IgD-negative memory B cell (primary cell): ENCODE measurements around the gene EPHA7. TPM values are rescaled to one million over a fixed set of nuclear protein-coding genes. Genes with fewer than 3 reads are reported as not detected.

Source experiments
- H3K27ac Mint-ChIP-seq, 3 donors: one replicate each; pipeline ENCODE4 v1.8.0; 2020 to 2022; ENCODE audit warnings: mild to moderate bottlenecking in 3 of 3, mixed read lengths in 3 of 3, moderate library complexity in 1 of 3
- H3K27me3 Mint-ChIP-seq: one replicate; pipeline ENCODE4 v1.8.0; 2021; ENCODE audit warnings: mixed read lengths
- H3K36me3 Mint-ChIP-seq: one replicate; pipeline ENCODE4 v1.8.0; 2020; ENCODE audit warnings: mild to moderate bottlenecking, mixed read lengths
- H3K4me1 Mint-ChIP-seq, 3 donors: one replicate each; pipeline ENCODE4 v1.8.0; 2020 to 2022; ENCODE audit warnings: mixed read lengths in 3 of 3, mild to moderate bottlenecking in 1 of 3
- H3K4me3 Mint-ChIP-seq, 4 donors: one replicate each; pipeline ENCODE4 v1.8.0; 2020 to 2022; ENCODE audit warnings: mild to moderate bottlenecking in 4 of 4, mixed read lengths in 4 of 4, moderate library complexity in 3 of 4
- H3K9me3 Mint-ChIP-seq, 3 donors: one replicate each; pipeline ENCODE4 v1.8.0; 2020 to 2021; ENCODE audit warnings: mixed read lengths in 3 of 3, mild to moderate bottlenecking in 1 of 3
- polyA plus RNA-seq: library from polyadenylated mRNA; unstranded; fragments of 300-500 nt; fragmentation: Illumina TruSeq; gene quantifications from one replicate; pipeline ENCODE4 v1.2.3, GENCODE V29; 2021

The EPHA7 gene
- polyA plus RNA-seq, 1 donor from 2014 or later = not detected

GRCh38 chr6:93416571-93417420 lies 2.6 kb downstream of the EPHA7 start:
- peak overlapping the region in 3 of 4 donors; percentile 7 to 66 (median 38) for H3K4me3 Mint-ChIP-seq
- H3K27me3 Mint-ChIP-seq = peaks cover 40% of the 10 kb centered on the region
- H3K27ac Mint-ChIP-seq = peak overlapping the region in 1 of 3 donors; percentile 2
- H3K4me1 Mint-ChIP-seq = peaks cover 6 to 13% (median 9%) of the 10 kb centered on the region in 3 donors
- peaks cover 0 to 3% (median 0%) of the 10 kb centered on the region in 3 donors for H3K9me3 Mint-ChIP-seq
- peaks cover 4% of the 10 kb centered on the region for H3K36me3 Mint-ChIP-seq

GRCh38 chr6:93413190-93413589 lies 6.2 kb downstream of the EPHA7 start:
- peaks cover 0 to 3% (median 0%) of the 10 kb centered on the region in 3 donors for H3K9me3 Mint-ChIP-seq
- H3K36me3 Mint-ChIP-seq = peaks cover 1% of the 10 kb centered on the region

DNA sequence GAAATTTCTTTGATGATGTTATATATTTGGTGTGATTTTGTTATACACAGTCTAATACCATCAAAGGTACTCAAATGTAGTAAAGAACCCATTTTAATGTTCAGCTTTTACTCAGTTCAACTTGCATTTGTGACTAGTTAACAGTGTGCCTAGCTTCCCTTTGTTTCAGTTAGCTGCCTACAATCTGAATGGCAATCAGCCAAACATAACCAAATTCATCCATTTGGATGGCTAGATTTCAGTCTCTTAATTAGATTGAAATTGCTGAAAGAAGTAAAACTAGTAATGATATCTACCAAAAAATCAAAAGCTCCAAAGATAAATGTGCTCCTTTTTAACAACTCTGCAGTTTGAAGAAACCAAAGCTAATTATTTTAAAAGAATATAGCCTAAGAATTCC lies 6.9 kb downstream of the EPHA7 start:
- Mint-ChIP-seq H3K4me1 (peaks cover 1 to 3% (median 3%) of the 10 kb centered on the region in 3 donors), H3K9me3 (peaks cover 0 to under 1% (median 0%) of the 10 kb centered on the region in 3 donors)

More at GRCh38 chr6:93413190-93413589, 6.2 kb downstream of the EPHA7 start:
- Mint-ChIP-seq H3K27me3 (peaks cover 21% of the 10 kb centered on the region), H3K4me3 (no peak overlapping the region), H3K4me1 (peaks cover 4 to 6% (median 6%) of the 10 kb centered on the region in 3 donors), H3K27ac (no peak overlapping the region)

DNA sequence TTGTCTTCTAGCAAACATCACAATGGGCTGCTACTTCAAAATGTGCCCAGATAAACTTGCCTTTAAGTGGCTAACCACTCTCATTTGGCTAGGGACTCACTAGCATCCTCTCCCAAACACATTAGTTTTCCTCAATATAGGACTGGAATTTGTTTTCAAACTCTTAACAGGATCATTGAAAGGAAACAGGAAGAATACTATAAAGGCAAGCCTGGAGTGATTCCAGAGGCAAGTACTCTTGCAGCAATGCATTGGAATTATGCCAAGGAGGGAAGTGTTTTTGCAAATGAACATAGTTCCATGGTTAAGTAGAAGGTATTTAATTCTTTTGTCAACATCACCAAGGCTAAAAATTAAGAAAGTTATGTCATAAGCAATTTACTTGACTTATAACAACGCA lies 12.2 kb downstream of the EPHA7 start:
- Mint-ChIP-seq H3K9me3 (no peaks in the 10 kb centered on the region), H3K4me3 (no peak overlapping the region)

More for the DNA sequence above, 6.9 kb downstream of the EPHA7 start:
- Mint-ChIP-seq H3K27me3 (peaks cover 14% of the 10 kb centered on the region), H3K4me3 (no peak overlapping the region), H3K36me3 (no peaks in the 10 kb centered on the region), H3K27ac (no peak overlapping the region)

GRCh38 chr6:93403390-93403789 lies 16.0 kb downstream of the EPHA7 start:
- Mint-ChIP-seq H3K9me3 (peaks cover 0 to 3% (median 0%) of the 10 kb centered on the region in 3 donors), H3K36me3 (no peaks in the 10 kb centered on the region)

More for the DNA sequence above, 12.2 kb downstream of the EPHA7 start:
- Mint-ChIP-seq H3K27me3 (no peaks in the 10 kb centered on the region), H3K36me3 (no peaks in the 10 kb centered on the region), H3K27ac (no peak overlapping the region), H3K4me1 (no peaks in the 10 kb centered on the region)

DNA sequence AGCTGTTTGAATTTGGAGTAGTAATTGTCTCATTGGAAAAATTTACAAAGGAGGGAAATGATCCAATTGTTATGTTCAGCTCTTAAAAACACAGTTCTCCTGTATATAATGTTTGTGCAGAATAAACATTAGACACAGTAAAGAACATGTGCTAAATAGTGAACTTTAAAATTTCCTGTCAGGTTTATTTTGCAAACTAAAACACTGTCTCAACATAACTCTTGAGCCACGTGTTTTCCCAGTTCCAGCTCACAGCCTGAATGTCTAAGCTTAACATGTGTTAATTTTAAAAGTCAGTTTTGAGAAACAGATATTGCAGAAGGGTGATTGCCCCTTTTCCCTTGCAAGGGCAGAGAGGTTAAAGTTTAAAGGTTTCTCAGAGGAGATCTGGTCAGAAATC lies 20.6 kb downstream of the EPHA7 start:
- H3K4me1 Mint-ChIP-seq = no peaks in the 10 kb centered on the region
- H3K4me3 Mint-ChIP-seq = no peak overlapping the region
- H3K27ac Mint-ChIP-seq = no peak overlapping the region
- H3K27me3 Mint-ChIP-seq = no peaks in the 10 kb centered on the region
- peaks cover 0 to 4% (median 3%) of the 10 kb centered on the region in 3 donors for H3K9me3 Mint-ChIP-seq
- H3K36me3 Mint-ChIP-seq = no peaks in the 10 kb centered on the region

More at GRCh38 chr6:93403390-93403789, 16.0 kb downstream of the EPHA7 start:
- Mint-ChIP-seq H3K4me3 (no peak overlapping the region), H3K27ac (no peak overlapping the region), H3K27me3 (no peaks in the 10 kb centered on the region), H3K4me1 (no peaks in the 10 kb centered on the region)

DNA sequence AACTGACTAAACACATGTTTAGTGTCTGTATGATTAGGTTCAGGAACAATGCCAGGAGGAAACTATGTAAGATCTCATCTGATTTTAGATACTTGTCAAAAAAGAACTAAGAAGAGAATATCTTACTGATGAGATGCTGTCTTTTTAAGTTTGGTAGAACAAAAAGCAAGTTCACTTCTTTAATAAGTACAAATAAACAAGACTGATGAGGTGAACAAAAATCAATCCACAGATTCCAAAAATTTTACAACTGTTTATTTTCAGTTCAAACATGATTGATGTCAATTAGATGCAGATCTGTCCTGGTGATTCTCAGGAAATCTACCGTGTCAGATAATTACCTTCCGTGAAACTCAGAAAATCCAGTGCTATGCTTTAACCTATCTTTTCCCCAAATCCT lies 24.9 kb downstream of the EPHA7 start:
- Mint-ChIP-seq H3K27me3 (no peaks in the 10 kb centered on the region), H3K27ac (no peak overlapping the region), H3K4me3 (no peak overlapping the region), H3K4me1 (no peaks in the 10 kb centered on the region), H3K36me3 (no peaks in the 10 kb centered on the region), H3K9me3 (peaks cover 0 to 8% (median under 1%) of the 10 kb centered on the region in 3 donors)

GRCh38 chr6:93393554-93394074 lies 25.7 kb downstream of the EPHA7 start:
- no peaks in the 10 kb centered on the region for H3K4me1 Mint-ChIP-seq
- no peak overlapping the region for H3K4me3 Mint-ChIP-seq
- peaks cover 0 to 8% (median 0%) of the 10 kb centered on the region in 3 donors for H3K9me3 Mint-ChIP-seq
- no peaks in the 10 kb centered on the region for H3K27me3 Mint-ChIP-seq
- no peak overlapping the region for H3K27ac Mint-ChIP-seq
- H3K36me3 Mint-ChIP-seq = no peaks in the 10 kb centered on the region

DNA sequence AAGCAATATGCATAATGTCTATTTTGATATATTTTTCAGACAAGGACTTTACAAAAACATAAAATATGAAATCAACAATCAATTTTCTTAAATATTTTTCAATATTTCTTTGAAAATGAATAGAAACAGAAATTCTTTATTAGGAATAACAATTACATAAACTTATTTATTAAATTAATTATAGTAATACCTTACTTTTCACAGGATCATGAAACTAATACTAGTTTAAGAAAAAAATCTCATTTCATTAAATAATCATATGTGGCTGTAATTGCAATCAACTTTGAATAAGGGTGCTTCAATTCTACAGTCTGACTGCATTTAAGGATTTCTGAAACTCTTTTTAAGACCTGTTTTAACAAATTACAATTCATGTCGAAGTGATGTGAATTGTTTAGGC lies 26.6 kb downstream of the EPHA7 start:
- no peak overlapping the region for H3K4me3 Mint-ChIP-seq
- H3K27ac Mint-ChIP-seq = no peak overlapping the region
- no peaks in the 10 kb centered on the region for H3K36me3 Mint-ChIP-seq
- no peaks in the 10 kb centered on the region for H3K27me3 Mint-ChIP-seq
- no peaks in the 10 kb centered on the region for H3K4me1 Mint-ChIP-seq
- H3K9me3 Mint-ChIP-seq = peaks cover 0 to 8% (median 0%) of the 10 kb centered on the region in 3 donors

DNA sequence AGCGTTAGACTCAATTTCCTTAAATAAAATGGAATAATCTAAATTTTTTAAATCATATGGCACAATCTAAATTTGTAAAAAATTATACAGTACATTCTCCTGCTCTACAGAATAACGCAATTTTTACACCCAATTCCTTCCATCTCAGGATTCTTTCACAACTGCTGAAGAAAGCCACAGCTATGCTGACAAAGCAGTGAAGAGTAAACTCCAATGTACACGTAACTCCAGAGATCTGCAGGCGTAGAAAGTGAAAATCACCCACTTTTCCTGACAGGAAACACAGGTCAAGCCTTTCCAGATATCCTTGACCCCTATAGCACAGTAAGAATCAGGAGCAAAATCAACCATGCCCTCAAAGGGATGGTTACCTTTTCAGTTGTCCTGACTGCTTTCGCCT lies 27.4 kb downstream of the EPHA7 start:
- Mint-ChIP-seq H3K4me1 (no peaks in the 10 kb centered on the region), H3K27me3 (no peaks in the 10 kb centered on the region), H3K4me3 (no peak overlapping the region)

DNA sequence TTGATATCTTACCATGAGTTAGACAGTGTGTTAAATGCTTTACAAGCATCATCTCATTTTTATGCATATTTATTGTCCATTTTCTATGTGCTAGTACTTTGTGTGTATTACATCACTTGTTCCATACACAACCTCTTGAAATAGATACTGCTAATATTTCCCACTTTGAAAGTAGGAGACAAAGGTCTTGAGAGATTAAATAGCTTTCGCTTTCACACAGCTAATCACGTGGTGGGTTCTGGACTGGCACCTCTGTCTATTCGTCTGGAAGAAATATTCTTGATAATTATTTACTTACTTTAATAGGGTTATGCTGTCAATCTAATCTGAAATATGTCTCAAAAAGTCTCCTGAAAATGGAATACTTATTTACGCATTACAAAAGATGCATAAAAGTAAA lies 30.2 kb downstream of the EPHA7 start:
- Mint-ChIP-seq H3K27me3 (no peaks in the 10 kb centered on the region), H3K4me1 (no peaks in the 10 kb centered on the region), H3K9me3 (peaks cover 0 to 11% (median 5%) of the 10 kb centered on the region in 3 donors), H3K4me3 (no peak overlapping the region), H3K36me3 (no peaks in the 10 kb centered on the region), H3K27ac (no peak overlapping the region)

More for the DNA sequence above, 27.4 kb downstream of the EPHA7 start:
- no peaks in the 10 kb centered on the region for H3K36me3 Mint-ChIP-seq
- no peak overlapping the region for H3K27ac Mint-ChIP-seq
- H3K9me3 Mint-ChIP-seq = peaks cover 0 to 12% (median 5%) of the 10 kb centered on the region in 3 donors

- Mint-ChIP-seq H3K27me3 (no peaks in the 10 kb centered on the region), H3K4me3 (no peak overlapping the region), H3K4me1 (no peaks in the 10 kb centered on the region), H3K9me3 (peaks cover 0 to 10% (median 5%) of the 10 kb centered on the region in 3 donors), H3K36me3 (no peaks in the 10 kb centered on the region), H3K27ac (no peak overlapping the region)
Measured at GRCh38 chr6:93388070-93388469, 31.3 kb downstream of the EPHA7 start.

DNA sequence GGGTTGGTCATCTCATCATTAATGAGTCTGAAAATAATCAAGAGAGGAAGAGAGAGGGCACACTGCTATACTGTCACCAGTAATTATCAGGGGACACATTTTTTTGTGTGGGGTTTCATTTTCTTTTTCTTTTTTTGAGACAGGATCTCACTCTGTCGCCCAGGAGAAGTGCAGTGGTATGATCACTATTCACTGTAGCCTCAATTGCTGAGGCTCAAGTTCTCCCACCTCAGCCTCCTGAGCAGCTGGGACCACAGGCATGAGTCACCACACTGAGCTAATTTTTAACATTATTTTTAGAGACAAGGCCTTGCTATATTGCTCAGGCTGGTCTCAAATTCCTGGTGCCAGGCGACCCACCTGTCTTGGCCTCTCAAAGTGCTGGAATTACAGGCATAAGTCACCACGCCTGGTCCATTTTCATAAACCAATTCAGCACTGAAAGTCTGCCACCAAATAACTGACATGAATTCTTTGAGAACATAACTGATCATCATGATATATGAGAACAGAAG lies 43.3 kb downstream of the EPHA7 start:
- H3K4me3 Mint-ChIP-seq = no peak overlapping the region

GRCh38 chr6:93373445-93373844 lies 45.9 kb downstream of the EPHA7 start:
- no peaks in the 10 kb centered on the region for H3K36me3 Mint-ChIP-seq
- H3K27me3 Mint-ChIP-seq = no peaks in the 10 kb centered on the region
- no peak overlapping the region for H3K27ac Mint-ChIP-seq
- no peaks in the 10 kb centered on the region for H3K4me1 Mint-ChIP-seq
- H3K9me3 Mint-ChIP-seq = peaks cover 0 to 3% (median 0%) of the 10 kb centered on the region in 3 donors
- H3K4me3 Mint-ChIP-seq = no peak overlapping the region

More for the DNA sequence above, 43.3 kb downstream of the EPHA7 start:
- H3K27me3 Mint-ChIP-seq = no peaks in the 10 kb centered on the region
- no peaks in the 10 kb centered on the region for H3K36me3 Mint-ChIP-seq
- H3K4me1 Mint-ChIP-seq = peaks cover 0 to 2% (median 0%) of the 10 kb centered on the region in 3 donors
- H3K9me3 Mint-ChIP-seq = peaks cover 0 to 3% (median 0%) of the 10 kb centered on the region in 3 donors
- H3K27ac Mint-ChIP-seq = no peak overlapping the region

GRCh38 chr6:93371756-93372155 lies 47.6 kb downstream of the EPHA7 start:
- Mint-ChIP-seq H3K4me3 (no peak overlapping the region), H3K27ac (no peak overlapping the region), H3K36me3 (no peaks in the 10 kb centered on the region), H3K27me3 (no peaks in the 10 kb centered on the region), H3K9me3 (peaks cover 0 to 1% (median 0%) of the 10 kb centered on the region in 3 donors), H3K4me1 (no peaks in the 10 kb centered on the region)
